HEK293 (cell line): Measurements from ENCODE around the gene GFOD1.
"Not testable (repeated sequence)": the region's sequence is repeated elsewhere in the genome, so short reads cannot be mapped to it uniquely, and the experiment has no call there.

ENCODE experiments used
- CTCF ChIA-PET: fragments of 350-600 bp; formaldehyde crosslinking; extraction: SDS; loops from one replicate; lab custom pipeline; 2021; ENCODE audit warnings: antibody characterized with exemption; lab: Yijun Ruan, JAX
- POLR2A ChIA-PET: fragments of 300-600 bp; formaldehyde crosslinking; extraction: SDS; loops from one replicate; lab custom pipeline; 2020; ENCODE audit warnings: antibody characterized with exemption, inconsistent platforms; lab: Yijun Ruan, JAX
- H3K27ac ChIP-seq: fragments of 200-500 bp; sonication (Bioruptor generic); 2 replicates; pipeline ENCODE4 v1.5.1; 2014; ENCODE audit warnings: low read depth, low read length, control low read depth, inconsistent platforms; ENCODE audit errors: extremely low read depth
- H3K36me3 ChIP-seq, 2 experiments: fragments of 200-500 bp in 1 of 2; sonication (Bioruptor generic) in 1 of 2; 1 replicate in 1 of 2; 2 replicates in 1 of 2; pipeline ENCODE4 v1.5.1; 2014 to 2017; ENCODE audit warnings: inconsistent platforms in 2 of 2, low read length in 2 of 2; ENCODE audit not compliant: control insufficient read depth in 2 of 2, insufficient read depth in 1 of 2
- H3K4me1 ChIP-seq: fragments of 200-500 bp; sonication (Bioruptor generic); 2 replicates; pipeline ENCODE4 v1.5.1; 2014; ENCODE audit warnings: mild to moderate bottlenecking, low read length, inconsistent platforms; ENCODE audit not compliant: control insufficient read depth, insufficient read depth
- H3K4me3 ChIP-seq: 2 replicates; pipeline ENCODE4 v1.5.1; 2011; ENCODE audit warnings: low read depth, mild to moderate bottlenecking, control low read depth, low read length, moderate library complexity
- H3K9me3 ChIP-seq: fragments of 200-500 bp; sonication (Bioruptor generic); 2 replicates; pipeline ENCODE4 v1.5.1; 2014; ENCODE audit warnings: low read depth, low read length, inconsistent platforms; ENCODE audit not compliant: control insufficient read depth, insufficient read depth
- PATZ1 ChIP-seq: fragments of 450-650 bp; formaldehyde crosslinking; IDR thresholded peaks from 2 replicates; pipeline ENCODE4 v1.5.1; 2016; ENCODE audit warnings: missing biosample characterization, missing genetic modification characterization
- RBAK ChIP-seq: fragments of 450-650 bp; formaldehyde crosslinking; IDR thresholded peaks from 2 replicates; pipeline ENCODE4 v1.5.1; 2016; ENCODE audit warnings: missing biosample characterization, missing genetic modification characterization
- SCRT1 ChIP-seq: fragments of 450-650 bp; formaldehyde crosslinking; IDR thresholded peaks from 2 replicates; pipeline ENCODE4 v1.5.1; 2016; ENCODE audit warnings: missing biosample characterization, missing genetic modification characterization, borderline replicate concordance
- SCRT2 ChIP-seq: fragments of 450-650 bp; formaldehyde crosslinking; IDR thresholded peaks from 2 replicates; pipeline ENCODE4 v1.5.1; 2016; ENCODE audit warnings: missing biosample characterization, missing genetic modification characterization
- SETDB1 ChIP-seq: IDR thresholded peaks from one replicate; pipeline ENCODE4 v1.6.1; 2017; ENCODE audit warnings: mild to moderate bottlenecking, low read length, moderate library complexity, mixed read lengths; ENCODE audit not compliant: insufficient read length
- ZBTB1 ChIP-seq: fragments of 450-650 bp; formaldehyde crosslinking; IDR thresholded peaks from 2 replicates; pipeline ENCODE4 v1.5.1; 2016; ENCODE audit warnings: missing biosample characterization, missing genetic modification characterization
- ZNF549 ChIP-seq: fragments of 450-650 bp; IDR thresholded peaks from 2 replicates; pipeline ENCODE4 v1.5.1; 2018; ENCODE audit warnings: missing biosample characterization, missing genetic modification characterization, mild to moderate bottlenecking, inconsistent platforms, moderate library complexity
- ZNF701 ChIP-seq: fragments of 450-650 bp; formaldehyde crosslinking; IDR thresholded peaks from 2 replicates; pipeline ENCODE4 v1.5.1; 2016; ENCODE audit warnings: missing biosample characterization, missing genetic modification characterization
- ZNF76 ChIP-seq: fragments of 450-650 bp; formaldehyde crosslinking; IDR thresholded peaks from 2 replicates; pipeline ENCODE4; 2016; ENCODE audit warnings: low read depth, missing biosample characterization, missing genetic modification characterization, borderline replicate concordance
- TF ChIP-seq, protein P1 (sequence below): fragments of 450-650 bp; formaldehyde crosslinking; IDR thresholded peaks from 2 replicates; pipeline ENCODE4 v1.5.1; 2016; ENCODE audit warnings: missing biosample characterization, missing genetic modification characterization

GFOD1 gene

GRCh38 chr6:13434135-13434775, 53.1 kb downstream of the GFOD1 start:
- peak; percentile 56 for TF ChIP-seq SETDB1
- TF ChIP-seq ZNF76 (tag by site-specific recombination) = peak; percentile 91
- H3K27ac ChIP-seq, CTCF ChIA-PET, H3K9me3 ChIP-seq, POLR2A ChIA-PET, H3K36me3 ChIP-seq, H3K4me3 ChIP-seq: not testable (repeated sequence)
- peaks cover 11% of the 10 kb centered on the region for H3K4me1 ChIP-seq

GRCh38 chr6:13433709-13434121, 53.7 kb downstream of the GFOD1 start:
- TF ChIP-seq ZNF549 (tag by site-specific recombination) (peak; percentile 68), PATZ1 (tag by site-specific recombination) (no peak)
- H3K4me1 ChIP-seq = peaks cover 11% of the 10 kb centered on the region
- no peak overlapping the region for H3K4me3 ChIP-seq
- CTCF ChIA-PET = interaction anchor here (0.6 to 0.7 kb wide), 2 partner anchors 11 to 136 kb away, joined by 3 read pairs; no protein-coding TSS in a partner anchor
- POLR2A ChIA-PET = interaction anchor here (0.7 kb wide), 1 partner anchor 49 kb away, joined by 8 read pairs; no protein-coding TSS in a partner anchor
- H3K36me3 ChIP-seq = no peaks in the 10 kb centered on the region
- H3K27ac ChIP-seq = no peak overlapping the region
- H3K9me3 ChIP-seq = no peaks in the 10 kb centered on the region

- H3K4me1 ChIP-seq = peaks cover 11% of the 10 kb centered on the region
- CTCF ChIA-PET = interaction anchor here (0.6 to 0.7 kb wide), 2 partner anchors 12 to 98 kb away, joined by 3 read pairs; no protein-coding TSS in a partner anchor
- H3K27ac ChIP-seq = no peak overlapping the region
- no peak overlapping the region for H3K4me3 ChIP-seq
- POLR2A ChIA-PET = interaction anchor here (0.7 kb wide), 1 partner anchor 48 kb away, joined by 8 read pairs; no protein-coding TSS in a partner anchor
- H3K36me3 ChIP-seq = no peaks in the 10 kb centered on the region
- 0 out of 2 replicates have a peak, but pooled peaks have one; percentile 48 for TF ChIP-seq SCRT1 (tag by site-specific recombination)
- no peak for TF ChIP-seq RBAK (tag by site-specific recombination)
- TF ChIP-seq ZNF701 (tag by site-specific recombination) = no peak
- peak; percentile 62 for TF ChIP-seq SCRT2 (tag by site-specific recombination)
- no peaks in the 10 kb centered on the region for H3K9me3 ChIP-seq
Observed at GRCh38 chr6:13432526-13433184, 54.7 kb downstream of the GFOD1 start.

DNA sequence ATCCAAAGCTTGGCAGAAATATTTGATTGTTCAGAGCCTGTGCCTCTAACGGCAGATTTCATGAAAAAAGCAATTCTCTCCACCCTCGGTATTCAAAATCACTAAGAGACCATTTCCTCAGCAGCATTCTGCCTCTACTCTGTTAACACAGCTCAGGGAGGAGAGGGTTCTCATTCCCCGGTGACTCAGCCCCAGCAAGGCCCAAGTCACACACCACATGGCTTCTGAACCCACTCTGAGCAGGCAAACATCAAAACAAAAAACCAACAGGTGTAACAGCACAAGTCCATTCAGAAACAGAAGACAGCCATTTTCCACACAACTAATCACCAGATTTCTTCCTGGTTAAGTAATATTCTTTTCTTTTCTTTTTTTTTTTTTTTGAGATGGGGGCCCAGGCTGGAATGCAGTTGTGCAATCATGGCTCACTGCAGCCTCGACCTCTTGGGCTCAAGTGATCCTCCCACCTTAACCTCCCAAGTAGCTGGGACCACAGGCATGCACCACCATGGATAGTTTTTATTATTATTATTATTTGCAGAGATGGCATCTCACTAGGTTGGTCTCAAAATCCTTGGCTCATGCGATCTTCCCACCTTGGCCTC, 55.4 kb downstream of the GFOD1 start:
- Histone ChIP-seq H3K4me1 (peaks cover 9% of the 10 kb centered on the region), H3K36me3 (no peaks in the 10 kb centered on the region), H3K9me3 (no peaks in the 10 kb centered on the region), H3K4me3 (no peak overlapping the region), H3K27ac (no peak overlapping the region)
- TF ChIP-seq SCRT1 (tag by site-specific recombination) = peak; percentile 71; the same call in 1 of the 2 replicates
- peak; percentile 92 for TF ChIP-seq SCRT2 (tag by site-specific recombination)
- no peak for TF ChIP-seq ZBTB1 (tag by site-specific recombination)
- TF ChIP-seq, protein P1, sequence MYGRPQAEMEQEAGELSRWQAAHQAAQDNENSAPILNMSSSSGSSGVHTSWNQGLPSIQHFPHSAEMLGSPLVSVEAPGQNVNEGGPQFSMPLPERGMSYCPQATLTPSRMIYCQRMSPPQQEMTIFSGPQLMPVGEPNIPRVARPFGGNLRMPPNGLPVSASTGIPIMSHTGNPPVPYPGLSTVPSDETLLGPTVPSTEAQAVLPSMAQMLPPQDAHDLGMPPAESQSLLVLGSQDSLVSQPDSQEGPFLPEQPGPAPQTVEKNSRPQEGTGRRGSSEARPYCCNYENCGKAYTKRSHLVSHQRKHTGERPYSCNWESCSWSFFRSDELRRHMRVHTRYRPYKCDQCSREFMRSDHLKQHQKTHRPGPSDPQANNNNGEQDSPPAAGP (tag by site-specific recombination) = 0 out of 2 replicates have a peak, but pooled peaks have one; percentile 36
- POLR2A ChIA-PET = interaction anchor here (0.5 to 0.7 kb wide), 2 partner anchors 10 to 69 kb away, joined by 3 to 4 read pairs; no protein-coding TSS in a partner anchor
- CTCF ChIA-PET = interaction anchor here (0.7 kb wide), 1 partner anchor 472 kb away, joined by 3 read pairs; no protein-coding TSS in a partner anchor
